HCT116 (cell line): Measurements from ENCODE around the gene CSF1R. TPM values are rescaled to one million over a fixed set of nuclear protein-coding genes. Genes with fewer than 3 reads are reported as not detected.
A peak's percentile ranks its signal among the peaks of the same experiment; 100 is the strongest.

Source experiments
- ATAC-seq: fragments of 200-7000 bp; cut with Tn5 transposase; 2 replicates; pipeline ENCODE4 v1.9.1; 2020; ENCODE audit warnings: mild to moderate bottlenecking, moderate library complexity
- BruUV-seq: library from RNA; stranded (reverse); fragments of 400-500 nt; replicated peaks from 2 replicates; lab custom pipeline; 2021; lab: Mats Ljungman, UMichigan
- CTCF ChIA-PET: fragments of 300-600 bp; sonication (Branson Sonifier 250); formaldehyde crosslinking; loops from one replicate; lab custom pipeline; 2021; ENCODE audit warnings: antibody characterized with exemption; lab: Charles Lee
- POLR2A ChIA-PET: fragments of 300-600, 350-600 bp; sonication (Branson Sonifier 250); formaldehyde crosslinking; loops from one replicate; lab custom pipeline; 2021; ENCODE audit warnings: antibody characterized with exemption; lab: Charles Lee
- RAD21 ChIA-PET, 2 experiments: fragments of 300-600 bp; sonication (Branson Sonifier 250); formaldehyde crosslinking; loops; one replicate each; lab custom pipeline; 2023; ENCODE audit warnings: low total read pairs in 2 of 2; ENCODE audit not compliant: uncharacterized antibody in 2 of 2, unreplicated experiment in 2 of 2, low non-redundant PET in 1 of 2; lab: Charles Lee
- DNase-seq: peaks from one replicate; pipeline ENCODE4 v3.0.0-alpha.2; 2010; ENCODE audit warnings: low read depth, low spot score
- H2AFZ ChIP-seq: fragments of 200-600 bp; shearing (Covaris generic), sonication (generic); 2 replicates; pipeline ENCODE4 v1.6.1; 2017; ENCODE audit warnings: low read depth, mixed run types, mixed read lengths, antibody characterized with exemption, low read length; ENCODE audit not compliant: poor library complexity, severe bottlenecking
- H3K27ac ChIP-seq: 2 replicates; pipeline ENCODE4 v1.5.1; 2012; ENCODE audit warnings: low read depth, low read length
- H3K27me3 ChIP-seq: fragments of 200-600 bp; sonication (generic); 2 replicates; pipeline ENCODE4 v1.6.1; 2016; ENCODE audit warnings: mixed run types, low read length, mixed read lengths; ENCODE audit not compliant: insufficient read depth
- H3K36me3 ChIP-seq, 2 experiments: fragments of 200-500 bp in 1 of 2; fragments of 200-600 bp in 1 of 2; sonication (Bioruptor generic) in 1 of 2; sonication (generic) in 1 of 2; 2 replicates each; pipeline versions ENCODE4 v1.5.1 to v1.6.1; 2014 to 2016; ENCODE audit warnings: low read length in 2 of 2, inconsistent platforms in 1 of 2, mixed read lengths in 1 of 2, mixed run types in 1 of 2; ENCODE audit not compliant: insufficient read depth in 2 of 2, control insufficient read depth in 1 of 2
- H3K4me1 ChIP-seq, 2 experiments: fragments of 200-600 bp in 1 of 2; sonication (generic) in 1 of 2; 2 replicates each; pipeline versions ENCODE4 v1.5.1 to v1.6.1; 2012 to 2017; ENCODE audit warnings: low read length in 2 of 2, inconsistent platforms in 1 of 2, mild to moderate bottlenecking in 1 of 2, mixed read lengths in 1 of 2, mixed run types in 1 of 2, moderate library complexity in 1 of 2; ENCODE audit not compliant: insufficient read depth in 2 of 2, control insufficient read depth in 1 of 2
- H3K4me2 ChIP-seq: fragments of 200-600 bp; sonication (generic); 2 replicates; pipeline ENCODE4 v1.6.1; 2017; ENCODE audit warnings: mixed run types, low read length, mixed read lengths
- H3K4me3 ChIP-seq, 2 experiments: fragments of 200-600 bp in 1 of 2; sonication (generic) in 1 of 2; replicated peaks in 1 of 2; 2 replicates each; pipeline ENCODE4 v1.5.1; 2011 to 2016; ENCODE audit warnings: low read length in 2 of 2, control low read depth in 1 of 2, low read depth in 1 of 2, mild to moderate bottlenecking in 1 of 2, mixed read lengths in 1 of 2, mixed run types in 1 of 2
- H3K79me2 ChIP-seq: fragments of 200-600 bp; sonication (generic); 2 replicates; pipeline ENCODE4 v1.6.1; 2017; ENCODE audit warnings: mild to moderate bottlenecking, mixed run types, low read length, moderate library complexity, mixed read lengths; ENCODE audit not compliant: insufficient read depth
- H3K9ac ChIP-seq: fragments of 200-600 bp; sonication (generic); 2 replicates; pipeline ENCODE4 v1.6.1; 2016; ENCODE audit warnings: low read length, mixed read lengths
- H3K9me2 ChIP-seq: fragments of 200-600 bp; sonication (generic), shearing (Covaris generic); 2 replicates; pipeline ENCODE4 v1.6.1; 2017; ENCODE audit warnings: mixed run types, mild to moderate bottlenecking, moderate library complexity; ENCODE audit not compliant: insufficient read depth
- H3K9me3 ChIP-seq, 2 experiments: fragments of 200-500 bp in 1 of 2; fragments of 200-600 bp in 1 of 2; sonication (Bioruptor generic) in 1 of 2; sonication (generic) in 1 of 2; 2 replicates each; pipeline ENCODE4 v1.6.1; 2014 to 2017; ENCODE audit warnings: low read length in 2 of 2, mixed read lengths in 2 of 2, inconsistent platforms in 1 of 2, low read depth in 1 of 2, mild to moderate bottlenecking in 1 of 2, mixed run types in 1 of 2, moderate library complexity in 1 of 2; ENCODE audit not compliant: control insufficient read depth in 1 of 2, insufficient read depth in 1 of 2
- H4K20me1 ChIP-seq: fragments of 200-600 bp; sonication (generic), shearing (Covaris generic); 2 replicates; pipeline ENCODE4 v1.6.1; 2017; ENCODE audit warnings: mixed run types, mild to moderate bottlenecking, moderate library complexity; ENCODE audit not compliant: insufficient read depth
- CEBPB ChIP-seq: IDR thresholded peaks from 2 replicates; pipeline ENCODE4 v1.6.1; 2012; ENCODE audit warnings: low read depth
- FOSL1 ChIP-seq: IDR thresholded peaks from 2 replicates; pipeline ENCODE4 v1.6.1; 2012; ENCODE audit warnings: low read depth
- RAD21 ChIP-seq: IDR thresholded peaks from 2 replicates; pipeline ENCODE4 v1.6.1; 2012; ENCODE audit warnings: low read depth, mild to moderate bottlenecking
- SIN3A ChIP-seq: IDR thresholded peaks from 2 replicates; pipeline ENCODE4 v1.6.1; 2012; ENCODE audit warnings: low read depth
- YY1 ChIP-seq: IDR thresholded peaks from 2 replicates; pipeline ENCODE4 v1.6.1; 2011; ENCODE audit warnings: low read length, low read depth, moderate library complexity, mild to moderate bottlenecking; ENCODE audit not compliant: insufficient replicate concordance; ENCODE audit errors: extremely low read depth
- ZNF274 ChIP-seq: fragments of 200-500 bp; sonication (Bioruptor generic); IDR thresholded peaks from 2 replicates; pipeline ENCODE4 v1.6.1; 2014; ENCODE audit warnings: mild to moderate bottlenecking, low read depth, low read length, inconsistent platforms
- intact Hi-C: fragments of 100-400 bp; cut with micrococcal nuclease; formaldehyde crosslinking; loops from 2 replicates; pipeline ENCODE4 v1.10.0; 2022
- total RNA-seq: library from RNA; stranded (reverse); gene quantifications from one replicate; pipeline ENCODE4 v1.2.1, GENCODE V29; 2021; ENCODE audit not compliant: unreplicated experiment
- TF ChIP-seq, protein P1 (sequence below): IDR thresholded peaks from 2 replicates; pipeline ENCODE4 v1.6.1; 2011; ENCODE audit warnings: mild to moderate bottlenecking, low read length, moderate library complexity; ENCODE audit not compliant: insufficient replicate concordance; ENCODE audit errors: extremely low read depth
- TF ChIP-seq, protein P2 (sequence below): IDR thresholded peaks from 2 replicates; pipeline ENCODE4 v1.6.1; 2012
- TF ChIP-seq, protein P3 (sequence below), 3 experiments: fragments of 200-600 bp in 1 of 3; sonication (generic) in 1 of 3; IDR thresholded peaks in 2 of 3; conservative IDR thresholded peaks in 1 of 3; 2 replicates each; pipeline ENCODE4 v1.5.1; 2012 to 2017; ENCODE audit warnings: low read depth in 2 of 3, low read length in 2 of 3, antibody characterized with exemption in 1 of 3, borderline replicate concordance in 1 of 3, control low read depth in 1 of 3, mild to moderate bottlenecking in 1 of 3, mixed read lengths in 1 of 3, mixed run types in 1 of 3, moderate library complexity in 1 of 3; ENCODE audit not compliant: insufficient read depth in 1 of 3

Gene CSF1R
- total RNA-seq, 1 experiment from 2014 or later = 0.17 TPM

DNA sequence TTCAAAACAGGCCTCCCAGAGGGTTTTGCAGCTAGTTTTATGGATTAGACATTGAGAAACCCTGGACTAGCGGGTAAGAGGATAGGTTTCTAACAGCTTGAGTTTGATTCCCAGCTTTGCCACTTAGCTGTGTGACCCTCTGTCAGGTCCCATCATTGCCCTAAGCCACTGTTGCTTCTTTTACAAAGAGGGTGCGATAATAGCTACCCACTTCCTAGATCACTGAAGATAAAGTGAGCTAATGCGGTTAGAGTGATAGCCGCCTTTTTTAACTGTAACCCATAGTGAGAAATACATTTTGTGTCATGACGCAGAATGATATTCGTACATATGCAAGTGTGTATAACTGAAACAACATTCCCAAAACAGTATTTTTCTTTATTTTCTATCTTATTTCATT, 40.3 kb downstream of the CSF1R start:
- ATAC-seq (no peak), DNase-seq (no peak)
- CTCF ChIA-PET = no interaction called here
- H3K27ac ChIP-seq = no peak overlapping the region
- H3K4me1 ChIP-seq = peaks cover 0 to 36% of the 10 kb centered on the region in 2 experiments; a peak in 2 of 4 replicates
- H3K27me3 ChIP-seq = no peaks in the 10 kb centered on the region
- TF ChIP-seq FOSL1 = no peak
- RAD21 ChIA-PET = no interaction called here
- no TSS peak for BruUV-seq
- no peaks in the 10 kb centered on the region for H3K9me3 ChIP-seq
- peaks cover 10% of the 10 kb centered on the region; the same call in 1 of the 2 replicates for H3K79me2 ChIP-seq
- no peak overlapping the region for H3K4me3 ChIP-seq
- H3K36me3 ChIP-seq = peaks cover 48 to 60% of the 10 kb centered on the region in 2 experiments; a peak in 3 of 4 replicates
- POLR2A ChIA-PET = no interaction called here
- intact Hi-C loops = loop anchor here (10.0 kb wide), 1 partner anchor 169 kb away; no protein-coding TSS in a partner anchor
- H2AFZ ChIP-seq = no peak overlapping the region
- H3K9ac ChIP-seq = no peak overlapping the region
- H3K9me2 ChIP-seq = no peaks in the 10 kb centered on the region
- no peaks in the 10 kb centered on the region for H4K20me1 ChIP-seq
- H3K4me2 ChIP-seq = no peak overlapping the region

DNA sequence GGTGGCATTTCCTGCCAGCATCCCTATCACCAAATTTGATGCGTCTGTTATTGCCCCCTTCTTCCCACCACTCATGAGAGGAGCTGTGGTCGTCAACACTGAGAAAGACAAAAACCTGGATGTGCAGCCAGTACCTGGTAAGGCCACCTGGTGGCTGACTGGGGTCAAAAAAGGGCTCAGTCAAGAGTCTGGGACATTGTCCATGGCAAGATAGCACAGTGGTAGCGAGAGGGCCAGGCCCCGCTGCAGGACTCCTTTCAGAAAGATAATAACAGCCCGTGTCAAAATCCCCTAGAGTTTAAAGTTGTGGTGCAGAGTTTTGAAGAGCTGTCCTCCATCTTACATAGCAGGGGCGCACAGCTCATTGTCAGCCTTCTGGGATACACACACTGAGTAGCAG, 40.8 kb downstream of the CSF1R start:
- Histone ChIP-seq H2AFZ (no peak overlapping the region), H4K20me1 (no peaks in the 10 kb centered on the region), H3K36me3 (peaks cover 48 to 58% of the 10 kb centered on the region in 2 experiments; a peak in 3 of 4 replicates), H3K9me3 (no peaks in the 10 kb centered on the region), H3K9ac (no peak overlapping the region), H3K9me2 (no peaks in the 10 kb centered on the region), H3K27ac (no peak overlapping the region), H3K4me2 (no peak overlapping the region), H3K4me3 (no peak overlapping the region), H3K79me2 (peaks cover 10% of the 10 kb centered on the region; the same call in 1 of the 2 replicates), H3K27me3 (no peaks in the 10 kb centered on the region), H3K4me1 (peaks cover 0 to 32% of the 10 kb centered on the region in 2 experiments; a peak in 2 of 4 replicates)
- ATAC-seq (peak; percentile 63), DNase-seq (no peak)
- BruUV-seq = no TSS peak
- CTCF ChIA-PET = interaction anchor here (1.2 kb wide), 1 partner anchor 212 kb away, joined by 3 read pairs; no protein-coding TSS in a partner anchor
- RAD21 ChIA-PET = no interaction called here
- TF ChIP-seq YY1 (no peak), ZNF274 (no peak), CEBPB (no peak), SIN3A (no peak), RAD21 (peak; percentile 52)
- TF ChIP-seq, protein P1, sequence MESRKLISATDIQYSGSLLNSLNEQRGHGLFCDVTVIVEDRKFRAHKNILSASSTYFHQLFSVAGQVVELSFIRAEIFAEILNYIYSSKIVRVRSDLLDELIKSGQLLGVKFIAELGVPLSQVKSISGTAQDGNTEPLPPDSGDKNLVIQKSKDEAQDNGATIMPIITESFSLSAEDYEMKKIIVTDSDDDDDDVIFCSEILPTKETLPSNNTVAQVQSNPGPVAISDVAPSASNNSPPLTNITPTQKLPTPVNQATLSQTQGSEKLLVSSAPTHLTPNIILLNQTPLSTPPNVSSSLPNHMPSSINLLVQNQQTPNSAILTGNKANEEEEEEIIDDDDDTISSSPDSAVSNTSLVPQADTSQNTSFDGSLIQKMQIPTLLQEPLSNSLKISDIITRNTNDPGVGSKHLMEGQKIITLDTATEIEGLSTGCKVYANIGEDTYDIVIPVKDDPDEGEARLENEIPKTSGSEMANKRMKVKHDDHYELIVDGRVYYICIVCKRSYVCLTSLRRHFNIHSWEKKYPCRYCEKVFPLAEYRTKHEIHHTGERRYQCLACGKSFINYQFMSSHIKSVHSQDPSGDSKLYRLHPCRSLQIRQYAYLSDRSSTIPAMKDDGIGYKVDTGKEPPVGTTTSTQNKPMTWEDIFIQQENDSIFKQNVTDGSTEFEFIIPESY = no peak
- TF ChIP-seq, protein P2, sequence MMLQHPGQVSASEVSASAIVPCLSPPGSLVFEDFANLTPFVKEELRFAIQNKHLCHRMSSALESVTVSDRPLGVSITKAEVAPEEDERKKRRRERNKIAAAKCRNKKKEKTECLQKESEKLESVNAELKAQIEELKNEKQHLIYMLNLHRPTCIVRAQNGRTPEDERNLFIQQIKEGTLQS = no peak
- TF ChIP-seq, protein P3, sequence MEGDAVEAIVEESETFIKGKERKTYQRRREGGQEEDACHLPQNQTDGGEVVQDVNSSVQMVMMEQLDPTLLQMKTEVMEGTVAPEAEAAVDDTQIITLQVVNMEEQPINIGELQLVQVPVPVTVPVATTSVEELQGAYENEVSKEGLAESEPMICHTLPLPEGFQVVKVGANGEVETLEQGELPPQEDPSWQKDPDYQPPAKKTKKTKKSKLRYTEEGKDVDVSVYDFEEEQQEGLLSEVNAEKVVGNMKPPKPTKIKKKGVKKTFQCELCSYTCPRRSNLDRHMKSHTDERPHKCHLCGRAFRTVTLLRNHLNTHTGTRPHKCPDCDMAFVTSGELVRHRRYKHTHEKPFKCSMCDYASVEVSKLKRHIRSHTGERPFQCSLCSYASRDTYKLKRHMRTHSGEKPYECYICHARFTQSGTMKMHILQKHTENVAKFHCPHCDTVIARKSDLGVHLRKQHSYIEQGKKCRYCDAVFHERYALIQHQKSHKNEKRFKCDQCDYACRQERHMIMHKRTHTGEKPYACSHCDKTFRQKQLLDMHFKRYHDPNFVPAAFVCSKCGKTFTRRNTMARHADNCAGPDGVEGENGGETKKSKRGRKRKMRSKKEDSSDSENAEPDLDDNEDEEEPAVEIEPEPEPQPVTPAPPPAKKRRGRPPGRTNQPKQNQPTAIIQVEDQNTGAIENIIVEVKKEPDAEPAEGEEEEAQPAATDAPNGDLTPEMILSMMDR (IDR thresholded peaks at IDR 0.05 in 2 of 3, conservative IDR thresholded peaks at IDR 0.05 in 1 of 3; ENCODE audit: borderline replicate concordance in 1 of 3, insufficient read depth in 1 of 3, low read depth in 2 of 3, low read length in 2 of 3) = peak; percentile 36 to 45 (median 40); a peak in 4 of 6 replicates
- intact Hi-C loops = loop anchor here (10.0 kb wide), 1 partner anchor 169 kb away; no protein-coding TSS in a partner anchor
- POLR2A ChIA-PET = no interaction called here
